HG03342 (cell line): ENCODE measurements around the gene RPL7A.

Experiments
- ATAC-seq: cut with Tn5 transposase; IDR thresholded peaks from one replicate; pipeline ENCODE4 v1.9.1; 2021; ENCODE audit warnings: mild to moderate bottlenecking, moderate library complexity; ENCODE audit not compliant: unreplicated experiment

The RPL7A gene

GRCh38 chr9:133346021-133346785 lies 1.8 kb upstream of the RPL7A start:
- no peak for ATAC-seq

GRCh38 chr9:133347515-133347984 lies 468 bp upstream of the RPL7A start:
- peak; percentile 27 for ATAC-seq

GRCh38 chr9:133348718-133349573 lies 928 bp downstream of the RPL7A start:
- ATAC-seq, result no peak

- ATAC-seq, result no peak
Measured at GRCh38 chr9:133349965-133350616, 2.1 kb downstream of the RPL7A start.

GRCh38 chr9:133351526-133351907 lies 3.5 kb downstream of the RPL7A start:
- ATAC-seq, result no peak

- no peak for ATAC-seq
Measured at GRCh38 chr9:133351908-133352634, 4.1 kb downstream of the RPL7A start.

GRCh38 chr9:133352635-133353340 lies 4.8 kb downstream of the RPL7A start:
- ATAC-seq, result no peak

GRCh38 chr9:133353548-133353947 lies 5.5 kb downstream of the RPL7A start:
- ATAC-seq, result no peak

GRCh38 chr9:133354766-133355165 lies 6.7 kb downstream of the RPL7A start:
- no peak for ATAC-seq

- ATAC-seq, result peak; percentile 27
Measured at GRCh38 chr9:133355881-133356357, 7.9 kb downstream of the RPL7A start.

- ATAC-seq, result peak; percentile 64
Measured at GRCh38 chr9:133356391-133357091, 8.5 kb downstream of the RPL7A start, which contains the start of the genes SURF1 and SURF2. Gene SURF1 (minus strand): TSS chr9:133356487. CDS start chr9:133356453, 34 bp downstream. Gene SURF2 (plus strand): TSS chr9:133356550. CDS start chr9:133356593, 43 bp downstream.

GRCh38 chr9:133357656-133358055 lies 9.6 kb downstream of the RPL7A start:
- ATAC-seq, result no peak

GRCh38 chr9:133359399-133360175 lies 11.6 kb downstream of the RPL7A start:
- no peak for ATAC-seq

- ATAC-seq, result no peak
Measured at GRCh38 chr9:133360400-133361393, 12.7 kb downstream of the RPL7A start.

- ATAC-seq, result no peak
Measured at GRCh38 chr9:133361507-133362092, 13.6 kb downstream of the RPL7A start.

GRCh38 chr9:133362359-133363044 lies 14.5 kb downstream of the RPL7A start:
- ATAC-seq, result no peak
